Keratinocyte (primary cell): ENCODE results near the gene SAMD13. TPM values are rescaled to one million over a fixed set of nuclear protein-coding genes. Genes with fewer than 3 reads are reported as not detected.

Experiments used
- DNase-seq: peaks from one replicate; pipeline ENCODE4 v3.0.0-alpha.2; 2011; ENCODE audit warnings: low read depth, missing footprints, low spot score
- FAIRE-seq: peaks from 2 replicates; lab custom pipeline; 2011; peaks lifted over from hg19 to GRCh38; lab: Jason Lieb, UNC
- H2AFZ ChIP-seq: 2 replicates; pipeline ENCODE4 v1.6.0; 2012; ENCODE audit warnings: low read length, control low read depth, inconsistent platforms; ENCODE audit not compliant: control insufficient read depth
- H3K27ac ChIP-seq: 2 replicates; pipeline ENCODE4 v1.5.1; 2011; ENCODE audit warnings: low read length; ENCODE audit not compliant: control insufficient read depth, insufficient read depth
- H3K27me3 ChIP-seq: 3 replicates; pipeline ENCODE4 v1.6.0; 2011; ENCODE audit warnings: low read length; ENCODE audit not compliant: control insufficient read depth, insufficient read depth; ENCODE audit errors: extremely low read depth
- H3K36me3 ChIP-seq, 2 experiments: 2 replicates in 1 of 2; 3 replicates in 1 of 2; pipeline ENCODE4 v1.5.1; 2011; ENCODE audit warnings: low read length in 2 of 2, mild to moderate bottlenecking in 1 of 2; ENCODE audit not compliant: control insufficient read depth in 2 of 2, insufficient read depth in 2 of 2; ENCODE audit errors: extremely low read depth in 1 of 2
- H3K4me1 ChIP-seq: 3 replicates; pipeline ENCODE4 v1.5.1; 2011; ENCODE audit warnings: low read length; ENCODE audit not compliant: control insufficient read depth, insufficient read depth; ENCODE audit errors: extremely low read depth
- H3K4me2 ChIP-seq: 3 replicates; pipeline ENCODE4 v1.6.0; 2011; ENCODE audit warnings: low read depth, low read length; ENCODE audit not compliant: control insufficient read depth, insufficient read depth; ENCODE audit errors: extremely low read depth
- H3K4me3 ChIP-seq, 3 experiments: fragments of 200-600 bp in 1 of 3; sonication (generic) in 1 of 3; 2 replicates in 2 of 3; 3 replicates in 1 of 3; pipeline ENCODE4 v1.5.1; 2011 to 2016; ENCODE audit warnings: low read length in 3 of 3, mild to moderate bottlenecking in 3 of 3, control low read depth in 2 of 3, inconsistent platforms in 1 of 3, low read depth in 1 of 3, mixed read lengths in 1 of 3, mixed run types in 1 of 3, moderate library complexity in 1 of 3; ENCODE audit not compliant: control insufficient read depth in 2 of 3, insufficient read depth in 2 of 3; ENCODE audit errors: extremely low read depth in 1 of 3
- H3K79me2 ChIP-seq: 2 replicates; pipeline ENCODE4 v1.6.0; 2012; ENCODE audit warnings: low read length; ENCODE audit not compliant: control insufficient read depth, insufficient read depth
- H3K9ac ChIP-seq: 3 replicates; pipeline ENCODE4 v1.6.0; 2011; ENCODE audit warnings: low read length; ENCODE audit not compliant: control insufficient read depth, insufficient read depth; ENCODE audit errors: extremely low read depth
- H3K9me1 ChIP-seq: 3 replicates; pipeline ENCODE4 v1.6.0; 2011; ENCODE audit warnings: low read length; ENCODE audit not compliant: control insufficient read depth, insufficient read depth; ENCODE audit errors: extremely low read depth
- H3K9me3 ChIP-seq: 2 replicates; pipeline ENCODE4 v1.5.1; 2012; ENCODE audit warnings: low read depth, low read length; ENCODE audit not compliant: control insufficient read depth
- H4K20me1 ChIP-seq: 3 replicates; pipeline ENCODE4 v1.6.0; 2011; ENCODE audit warnings: low read length; ENCODE audit not compliant: control insufficient read depth, insufficient read depth; ENCODE audit errors: extremely low read depth
- CTCF ChIP-seq, 3 experiments: IDR thresholded peaks in 1 of 3; conservative IDR thresholded peaks in 1 of 3; optimal IDR thresholded peaks in 1 of 3; 2 replicates in 2 of 3; 3 replicates in 1 of 3; pipeline versions ENCODE3 to v1.5.1; 2011; ENCODE audit warnings: low read length in 3 of 3, mild to moderate bottlenecking in 3 of 3, moderate library complexity in 2 of 3, control low read depth in 1 of 3, inconsistent platforms in 1 of 3; ENCODE audit not compliant: insufficient read depth in 2 of 3; ENCODE audit errors: extremely low read depth in 1 of 3
- EZH2 ChIP-seq: IDR thresholded peaks from one replicate; pipeline ENCODE4 v1.6.1; 2012; ENCODE audit warnings: inconsistent platforms, mild to moderate bottlenecking, low read length, moderate library complexity
- dilution Hi-C: fragments of 300-500 bp; cut with MboI; formaldehyde crosslinking; loops from one replicate; pipeline ENCODE4 v1.7.0; 2020; ENCODE audit warnings: low sequenced_read_pairs; ENCODE audit not compliant: extremely low pct_ligation_motif_present
- polyA plus RNA-seq, 5 experiments: library from polyadenylated mRNA; depleted of rRNA in 3 of 5; stranded (reverse) in 3 of 5; stranded (forward) in 1 of 5; unstranded in 1 of 5; fragments of >200 nt; gene quantifications; 1 replicate in 1 of 5; 2 replicates in 3 of 5; 3 replicates in 1 of 5; pipeline versions ENCODE4 v1.2.1 to v1.2.3, GENCODE V29; 2011 to 2012; ENCODE audit warnings: missing spikeins in 2 of 5, low read depth in 1 of 5, low replicate concordance in 1 of 5

Gene SAMD13
- polyA plus RNA-seq, 1 donor (not counting 4 experiments of a cell fraction or from before 2014, with no cell fraction given), result 0.75 TPM

- no peak for FAIRE-seq
These were observed 52.2 kb downstream of the SAMD13 start for GRCh38 chr1:84353695-84354094.

GRCh38 chr1:84355556-84355955, 54.0 kb downstream of the SAMD13 start:
- Histone ChIP-seq H2AFZ (no peak overlapping the region), H3K4me2 (no peak overlapping the region), H3K9me1 (no peaks in the 10 kb centered on the region), H3K36me3 (no peaks in the 10 kb centered on the region), H3K4me3 (no peak overlapping the region), H3K9me3 (no peaks in the 10 kb centered on the region), H3K27me3 (no peaks in the 10 kb centered on the region), H3K9ac (no peak overlapping the region), H3K27ac (no peak overlapping the region), H3K4me1 (no peaks in the 10 kb centered on the region), H3K79me2 (no peaks in the 10 kb centered on the region), H4K20me1 (no peaks in the 10 kb centered on the region)
- DNase-seq (no peak), FAIRE-seq (no peak)
- no peak for TF ChIP-seq EZH2
- TF ChIP-seq CTCF (optimal IDR thresholded peaks at IDR 0.05 in 1 of 3, IDR thresholded peaks at IDR 0.05 in 1 of 3, conservative IDR thresholded peaks at IDR 0.05 in 1 of 3; ENCODE audit: extremely low read depth in 1 of 3, insufficient read depth in 2 of 3, low read length in 3 of 3), result no peak
- dilution Hi-C loops, result no loop called here

More at GRCh38 chr1:84353695-84354094, 52.2 kb downstream of the SAMD13 start:
- no peak overlapping the region for H3K9ac ChIP-seq
- no peaks in the 10 kb centered on the region for H3K36me3 ChIP-seq
- no peak overlapping the region for H3K4me3 ChIP-seq
- no peak for TF ChIP-seq EZH2
- no peak for TF ChIP-seq CTCF (optimal IDR thresholded peaks at IDR 0.05 in 1 of 3, IDR thresholded peaks at IDR 0.05 in 1 of 3, conservative IDR thresholded peaks at IDR 0.05 in 1 of 3; ENCODE audit: extremely low read depth in 1 of 3, insufficient read depth in 2 of 3, low read length in 3 of 3)
- no peak overlapping the region for H3K4me2 ChIP-seq
- DNase-seq, result no peak
- no peaks in the 10 kb centered on the region for H3K4me1 ChIP-seq
- H2AFZ ChIP-seq, result no peak overlapping the region
- H3K9me3 ChIP-seq, result no peaks in the 10 kb centered on the region
- H4K20me1 ChIP-seq, result no peaks in the 10 kb centered on the region
- dilution Hi-C loops, result no loop called here
- H3K27ac ChIP-seq, result no peak overlapping the region
- no peaks in the 10 kb centered on the region for H3K9me1 ChIP-seq
- H3K27me3 ChIP-seq, result no peaks in the 10 kb centered on the region
- H3K79me2 ChIP-seq, result no peaks in the 10 kb centered on the region
